Measurements from ENCODE around the gene HECTD3. TPM values are rescaled to one million over a fixed set of nuclear protein-coding genes. Genes with fewer than 3 reads are reported as not detected.
A peak's percentile ranks its signal among the peaks of the same experiment; 100 is the strongest.

HECTD3 gene
- total and polyA plus RNA-seq, 2 donors (not counting 1 experiment from before 2014, with no cell fraction given) = 20.3 to 33.7 TPM

GRCh38 chr1:44976252-44976651 is 34.9 kb downstream of the HECTD3 start:
- TF ChIP-seq CTCF (conservative IDR thresholded peaks at IDR 0.05 in 1 of 2, IDR thresholded peaks at IDR 0.05 in 1 of 2; ENCODE audit: low read depth in 1 of 2, low read length in 2 of 2) (no peak), EZH2 (IDR thresholded peaks at IDR 0.05; ENCODE audit: low read length, missing control alignments) (no peak)
- H3K27me3 ChIP-seq (ENCODE audit: control insufficient read depth, insufficient read depth, low read length) = no peaks in the 10 kb centered on the region
- H3K79me2 ChIP-seq (ENCODE audit: control insufficient read depth, insufficient read depth, low read length) = no peaks in the 10 kb centered on the region
- H3K4me2 ChIP-seq (ENCODE audit: extremely low read depth, insufficient read depth, low read length) = no peak overlapping the region
- H3K4me3 ChIP-seq (replicated peaks in 1 of 4; ENCODE audit: control extremely low read depth in 1 of 4, insufficient read depth in 1 of 4, low read depth in 3 of 4, low read length in 4 of 4) = no peak overlapping the region
- H4K20me1 ChIP-seq (ENCODE audit: control insufficient read depth, extremely low read depth, insufficient read depth, low read length) = no peaks in the 10 kb centered on the region
- H2AFZ ChIP-seq (ENCODE audit: low read length) = no peak overlapping the region
- no peak overlapping the region for H3K27ac ChIP-seq (ENCODE audit: insufficient read depth, low read length)
- H3K9me3 ChIP-seq (ENCODE audit: control insufficient read depth, insufficient read depth, low read depth, low read length) = no peaks in the 10 kb centered on the region
- H3K9ac ChIP-seq (ENCODE audit: insufficient read depth, low read length) = no peak overlapping the region
- no peaks in the 10 kb centered on the region for H3K4me1 ChIP-seq (ENCODE audit: control insufficient read depth, extremely low read depth, insufficient read depth, low read length)
- DNase-seq (ENCODE audit: low read depth in 2 of 2) = no peak
- peaks cover 2% of the 10 kb centered on the region for H3K36me3 ChIP-seq (ENCODE audit: control insufficient read depth, insufficient read depth, low read length)

- Histone ChIP-seq H3K4me2 (ENCODE audit: extremely low read depth, insufficient read depth, low read length) (no peak overlapping the region), H2AFZ (ENCODE audit: low read length) (no peak overlapping the region), H3K4me1 (ENCODE audit: control insufficient read depth, extremely low read depth, insufficient read depth, low read length) (no peaks in the 10 kb centered on the region), H3K79me2 (ENCODE audit: control insufficient read depth, insufficient read depth, low read length) (no peaks in the 10 kb centered on the region), H3K36me3 (ENCODE audit: control insufficient read depth, insufficient read depth, low read length) (peaks cover 2% of the 10 kb centered on the region), H3K4me3 (replicated peaks in 1 of 4; ENCODE audit: control extremely low read depth in 1 of 4, insufficient read depth in 1 of 4, low read depth in 3 of 4, low read length in 4 of 4) (no peak overlapping the region), H3K27ac (ENCODE audit: insufficient read depth, low read length) (no peak overlapping the region), H3K9ac (ENCODE audit: insufficient read depth, low read length) (no peak overlapping the region), H4K20me1 (ENCODE audit: control insufficient read depth, extremely low read depth, insufficient read depth, low read length) (no peaks in the 10 kb centered on the region), H3K9me3 (ENCODE audit: control insufficient read depth, insufficient read depth, low read depth, low read length) (no peaks in the 10 kb centered on the region), H3K27me3 (ENCODE audit: control insufficient read depth, insufficient read depth, low read length) (no peaks in the 10 kb centered on the region)
- TF ChIP-seq CTCF (conservative IDR thresholded peaks at IDR 0.05 in 1 of 2, IDR thresholded peaks at IDR 0.05 in 1 of 2; ENCODE audit: low read depth in 1 of 2, low read length in 2 of 2) = no peak
- TF ChIP-seq EZH2 (IDR thresholded peaks at IDR 0.05; ENCODE audit: low read length, missing control alignments) = no peak
- no peak for DNase-seq (ENCODE audit: low read depth in 2 of 2)
These were observed 37.5 kb downstream of the HECTD3 start for GRCh38 chr1:44973645-44974044.

GRCh38 chr1:44970317-44970716 is 40.8 kb downstream of the HECTD3 start:
- H4K20me1 ChIP-seq (ENCODE audit: control insufficient read depth, extremely low read depth, insufficient read depth, low read length) = no peaks in the 10 kb centered on the region
- H3K36me3 ChIP-seq (ENCODE audit: control insufficient read depth, insufficient read depth, low read length) = no peaks in the 10 kb centered on the region
- H3K4me3 ChIP-seq (replicated peaks in 1 of 4; ENCODE audit: control extremely low read depth in 1 of 4, insufficient read depth in 1 of 4, low read depth in 3 of 4, low read length in 4 of 4) = no peak overlapping the region
- no peaks in the 10 kb centered on the region for H3K27me3 ChIP-seq (ENCODE audit: control insufficient read depth, insufficient read depth, low read length)
- TF ChIP-seq EZH2 (IDR thresholded peaks at IDR 0.05; ENCODE audit: low read length, missing control alignments) (no peak), CTCF (conservative IDR thresholded peaks at IDR 0.05 in 1 of 2, IDR thresholded peaks at IDR 0.05 in 1 of 2; ENCODE audit: low read depth in 1 of 2, low read length in 2 of 2) (no peak)
- no peak overlapping the region for H2AFZ ChIP-seq (ENCODE audit: low read length)
- no peak overlapping the region for H3K27ac ChIP-seq (ENCODE audit: insufficient read depth, low read length)
- H3K4me2 ChIP-seq (ENCODE audit: extremely low read depth, insufficient read depth, low read length) = no peak overlapping the region
- no peaks in the 10 kb centered on the region for H3K9me3 ChIP-seq (ENCODE audit: control insufficient read depth, insufficient read depth, low read depth, low read length)
- H3K4me1 ChIP-seq (ENCODE audit: control insufficient read depth, extremely low read depth, insufficient read depth, low read length) = peaks cover 2% of the 10 kb centered on the region
- no peaks in the 10 kb centered on the region for H3K79me2 ChIP-seq (ENCODE audit: control insufficient read depth, insufficient read depth, low read length)
- no peak overlapping the region for H3K9ac ChIP-seq (ENCODE audit: insufficient read depth, low read length)
- peak; percentile 45 to 85 for DNase-seq (ENCODE audit: low read depth in 2 of 2)

Data from fibroblast of lung (primary cell).